ENCODE measurements around the gene STAT4.

- TF ChIP-seq CTCF (IDR thresholded peaks at IDR 0.05 in 4 of 5, conservative IDR thresholded peaks at IDR 0.05 in 1 of 5): no peak
- no peak for TF ChIP-seq POLR2A (IDR thresholded peaks at IDR 0.05)
Observed at GRCh38 chr2:191026377-191026776, 124.4 kb downstream of the STAT4 start.

Measured in gastrocnemius medialis (tissue), 4 donors.